ENCODE measurements around the gene MARCHF11. TPM values are rescaled to one million over a fixed set of nuclear protein-coding genes. Genes with fewer than 3 reads are reported as not detected.

MARCHF11 gene
- total and polyA plus RNA-seq, 2 of the 8 experiments (the other 6 are each of a cell fraction or from before 2014, with no cell fraction given) = 0.27 to 0.82 TPM

GRCh38 chr5:16140944-16141343 is 38.6 kb downstream of the MARCHF11 start (continued):
- TF ChIP-seq CHD7 (IDR thresholded peaks at IDR 0.05; ENCODE audit: insufficient replicate concordance, low read length) (no peak), SRF (IDR thresholded peaks at IDR 0.05; ENCODE audit: low read depth, low read length) (no peak), KDM5A (IDR thresholded peaks at IDR 0.05; ENCODE audit: low read length) (no peak), POU5F1 (IDR thresholded peaks at IDR 0.05; ENCODE audit: low read depth, low read length) (no peak), NRF1 (IDR thresholded peaks at IDR 0.05; ENCODE audit: low read depth, low read length) (no peak), GABPA (IDR thresholded peaks at IDR 0.05; ENCODE audit: borderline replicate concordance, insufficient read depth, low read length) (no peak), JUN (IDR thresholded peaks at IDR 0.05; ENCODE audit: low read depth, low read length) (no peak), SIX5 (IDR thresholded peaks at IDR 0.05; ENCODE audit: low read depth, low read length) (no peak)

All from H1 (cell line).